Measurements from ENCODE around the gene CDKAL1.

The CDKAL1 gene

DNA sequence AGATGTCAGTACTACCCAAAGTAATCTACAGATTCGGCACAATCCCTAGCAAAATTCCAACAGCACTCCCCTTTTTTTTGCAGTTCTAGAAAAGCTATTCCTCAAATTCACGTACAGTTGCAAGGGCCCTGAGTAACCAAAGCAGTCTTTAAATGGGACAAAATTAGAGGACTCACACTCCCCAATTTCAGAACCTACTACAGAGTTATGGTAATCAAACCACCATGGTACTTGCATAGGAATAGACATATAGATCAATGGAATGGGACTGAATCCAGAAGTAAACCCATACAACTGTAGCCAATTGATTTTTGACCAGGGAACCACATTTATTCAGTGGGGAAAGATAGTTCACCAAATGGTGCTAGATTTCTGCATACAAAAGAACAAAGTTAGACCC, 350.8 kb downstream of the CDKAL1 start:
- Histone ChIP-seq H3K14ac (ENCODE audit: low read length) (no peak overlapping the region), H3K18ac (ENCODE audit: low read length) (no peak overlapping the region), H3K4ac (ENCODE audit: low read length) (no peak overlapping the region), H3K4me2 (ENCODE audit: insufficient read depth, low read length, poor library complexity, severe bottlenecking) (no peak overlapping the region), H4K8ac (ENCODE audit: low read depth, low read length) (no peak overlapping the region), H3K4me1 (ENCODE audit: control insufficient read depth in 2 of 2, insufficient read depth in 1 of 2, low read depth in 1 of 2, low read length in 2 of 2) (no peaks in the 10 kb centered on the region), H2BK12ac (ENCODE audit: low read length) (no peak overlapping the region), H3K27ac (replicated peaks; ENCODE audit: low read length) (no peak overlapping the region), H3K79me1 (ENCODE audit: low read depth, low read length) (no peaks in the 10 kb centered on the region), H4K91ac (ENCODE audit: low read depth, low read length, poor library complexity) (no peak overlapping the region), H3K9ac (ENCODE audit: low read depth, low read length, poor library complexity) (no peak overlapping the region), H2BK120ac (ENCODE audit: low read depth, low read length) (no peak overlapping the region), H2AK5ac (ENCODE audit: low read depth, low read length) (no peak overlapping the region), H3K23ac (ENCODE audit: low read depth, low read length, poor library complexity) (no peak overlapping the region), H2AFZ (ENCODE audit: low read length) (no peak overlapping the region), H2BK5ac (ENCODE audit: low read length) (no peak overlapping the region), H3K4me3 (ENCODE audit: low read length in 2 of 2) (no peak overlapping the region), H3K27me3 (ENCODE audit: control insufficient read depth in 3 of 3, insufficient read depth in 3 of 3, low read depth in 1 of 3, low read length in 3 of 3) (no peaks in the 10 kb centered on the region), H2BK15ac (ENCODE audit: low read length) (no peak overlapping the region), H3K9me3 (replicated peaks in 1 of 2; ENCODE audit: control insufficient read depth in 2 of 2, insufficient read depth in 1 of 2, low read depth in 1 of 2, low read length in 2 of 2) (peaks cover 0 to 31% of the 10 kb centered on the region in 2 donors), H3K36me3 (replicated peaks in 1 of 2; ENCODE audit: control insufficient read depth in 2 of 2, insufficient read depth in 2 of 2, low read length in 2 of 2) (no peaks in the 10 kb centered on the region)
- WGBS, 2 donors (ENCODE audit: extremely low coverage in 2 of 2, insufficient read length in 2 of 2, insufficient replicate concordance in 1 of 2) = no CpG with 5 or more reads among the region's 2 CpGs
- DNase-seq (ENCODE audit: low spot score) = no peak

DNA sequence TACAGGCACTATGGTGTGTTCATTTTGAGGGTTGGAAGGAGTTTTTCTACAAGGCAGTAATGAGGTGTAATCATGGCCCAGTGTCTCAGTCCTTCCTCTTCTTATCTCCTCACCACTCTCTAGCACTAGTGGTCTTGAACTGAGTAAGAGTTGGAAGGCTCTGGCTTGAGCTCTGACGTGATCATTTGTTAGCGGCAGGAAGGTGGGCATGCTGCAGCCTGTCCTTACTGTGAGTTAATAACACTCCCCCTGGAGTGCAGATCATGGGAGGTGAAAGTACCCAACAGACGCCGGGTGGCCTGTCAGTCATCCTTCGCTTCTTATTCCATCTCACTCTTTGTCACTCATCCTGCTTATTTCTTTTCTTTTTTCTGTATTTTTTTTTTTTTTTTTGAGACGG, 356.9 kb downstream of the CDKAL1 start:
- Histone ChIP-seq H3K27me3 (ENCODE audit: control insufficient read depth in 3 of 3, insufficient read depth in 3 of 3, low read depth in 1 of 3, low read length in 3 of 3) (no peaks in the 10 kb centered on the region), H2BK120ac (ENCODE audit: low read depth, low read length) (no peak overlapping the region)

GRCh38 chr6:20892365-20892764, 358.1 kb downstream of the CDKAL1 start:
- no peak overlapping the region for H3K4me3 ChIP-seq (ENCODE audit: low read length in 2 of 2)

More for the DNA sequence above, 356.9 kb downstream of the CDKAL1 start:
- H3K4ac ChIP-seq (ENCODE audit: low read length) = no peak overlapping the region
- no peak overlapping the region for H4K8ac ChIP-seq (ENCODE audit: low read depth, low read length)
- H3K23ac ChIP-seq (ENCODE audit: low read depth, low read length, poor library complexity) = no peak overlapping the region
- H3K36me3 ChIP-seq (replicated peaks in 1 of 2; ENCODE audit: control insufficient read depth in 2 of 2, insufficient read depth in 2 of 2, low read length in 2 of 2) = no peaks in the 10 kb centered on the region
- H2BK12ac ChIP-seq (ENCODE audit: low read length) = no peak overlapping the region
- no peak overlapping the region for H2BK5ac ChIP-seq (ENCODE audit: low read length)
- no peak overlapping the region for H3K4me3 ChIP-seq (ENCODE audit: low read length in 2 of 2)
- H3K79me1 ChIP-seq (ENCODE audit: low read depth, low read length) = no peaks in the 10 kb centered on the region
- H3K9me3 ChIP-seq (replicated peaks in 1 of 2; ENCODE audit: control insufficient read depth in 2 of 2, insufficient read depth in 1 of 2, low read depth in 1 of 2, low read length in 2 of 2) = peaks cover 0 to 2% of the 10 kb centered on the region in 2 donors
- H4K91ac ChIP-seq (ENCODE audit: low read depth, low read length, poor library complexity) = no peak overlapping the region
- H3K9ac ChIP-seq (ENCODE audit: low read depth, low read length, poor library complexity) = no peak overlapping the region
- no peak overlapping the region for H2AK5ac ChIP-seq (ENCODE audit: low read depth, low read length)
- H3K14ac ChIP-seq (ENCODE audit: low read length) = no peak overlapping the region
- WGBS, 2 donors (ENCODE audit: extremely low coverage in 2 of 2, insufficient read length in 2 of 2, insufficient replicate concordance in 1 of 2) = no CpG with 5 or more reads among the region's 6 CpGs
- H3K4me2 ChIP-seq (ENCODE audit: insufficient read depth, low read length, poor library complexity, severe bottlenecking) = no peak overlapping the region
- no peak overlapping the region for H2BK15ac ChIP-seq (ENCODE audit: low read length)
- no peaks in the 10 kb centered on the region for H3K4me1 ChIP-seq (ENCODE audit: control insufficient read depth in 2 of 2, insufficient read depth in 1 of 2, low read depth in 1 of 2, low read length in 2 of 2)
- no peak for DNase-seq (ENCODE audit: low spot score)
- no peak overlapping the region for H3K18ac ChIP-seq (ENCODE audit: low read length)
- no peak overlapping the region for H3K27ac ChIP-seq (replicated peaks; ENCODE audit: low read length)
- no peak overlapping the region for H2AFZ ChIP-seq (ENCODE audit: low read length)

GRCh38 chr6:20893412-20893811, 359.2 kb downstream of the CDKAL1 start:
- no peaks in the 10 kb centered on the region for H3K79me1 ChIP-seq (ENCODE audit: low read depth, low read length)
- no peak overlapping the region for H3K18ac ChIP-seq (ENCODE audit: low read length)
- H4K91ac ChIP-seq (ENCODE audit: low read depth, low read length, poor library complexity) = no peak overlapping the region
- H3K27me3 ChIP-seq (ENCODE audit: control insufficient read depth in 3 of 3, insufficient read depth in 3 of 3, low read depth in 1 of 3, low read length in 3 of 3) = no peaks in the 10 kb centered on the region
- no peak overlapping the region for H3K4me2 ChIP-seq (ENCODE audit: insufficient read depth, low read length, poor library complexity, severe bottlenecking)
- no peak overlapping the region for H2BK5ac ChIP-seq (ENCODE audit: low read length)
- H2BK15ac ChIP-seq (ENCODE audit: low read length) = no peak overlapping the region
- no peak overlapping the region for H2AFZ ChIP-seq (ENCODE audit: low read length)
- no peak overlapping the region for H3K23ac ChIP-seq (ENCODE audit: low read depth, low read length, poor library complexity)
- H3K9ac ChIP-seq (ENCODE audit: low read depth, low read length, poor library complexity) = no peak overlapping the region
- H3K27ac ChIP-seq (replicated peaks; ENCODE audit: low read length) = no peak overlapping the region
- DNase-seq (ENCODE audit: low spot score) = no peak
- H3K4ac ChIP-seq (ENCODE audit: low read length) = no peak overlapping the region
- H4K8ac ChIP-seq (ENCODE audit: low read depth, low read length) = no peak overlapping the region
- no peaks in the 10 kb centered on the region for H3K4me1 ChIP-seq (ENCODE audit: control insufficient read depth in 2 of 2, insufficient read depth in 1 of 2, low read depth in 1 of 2, low read length in 2 of 2)
- H3K4me3 ChIP-seq (ENCODE audit: low read length in 2 of 2) = no peak overlapping the region
- H3K14ac ChIP-seq (ENCODE audit: low read length) = no peak overlapping the region
- no peaks in the 10 kb centered on the region for H3K9me3 ChIP-seq (replicated peaks in 1 of 2; ENCODE audit: control insufficient read depth in 2 of 2, insufficient read depth in 1 of 2, low read depth in 1 of 2, low read length in 2 of 2)
- H2BK120ac ChIP-seq (ENCODE audit: low read depth, low read length) = no peak overlapping the region
- no peak overlapping the region for H2AK5ac ChIP-seq (ENCODE audit: low read depth, low read length)
- H2BK12ac ChIP-seq (ENCODE audit: low read length) = no peak overlapping the region
- no peaks in the 10 kb centered on the region for H3K36me3 ChIP-seq (replicated peaks in 1 of 2; ENCODE audit: control insufficient read depth in 2 of 2, insufficient read depth in 2 of 2, low read length in 2 of 2)

More at GRCh38 chr6:20892365-20892764, 358.1 kb downstream of the CDKAL1 start:
- no peak overlapping the region for H2AK5ac ChIP-seq (ENCODE audit: low read depth, low read length)
- no peak overlapping the region for H2BK12ac ChIP-seq (ENCODE audit: low read length)
- H2BK120ac ChIP-seq (ENCODE audit: low read depth, low read length) = no peak overlapping the region
- H3K4me2 ChIP-seq (ENCODE audit: insufficient read depth, low read length, poor library complexity, severe bottlenecking) = no peak overlapping the region
- H3K18ac ChIP-seq (ENCODE audit: low read length) = no peak overlapping the region
- no peak overlapping the region for H4K91ac ChIP-seq (ENCODE audit: low read depth, low read length, poor library complexity)
- no peak overlapping the region for H3K27ac ChIP-seq (replicated peaks; ENCODE audit: low read length)
- H3K4me1 ChIP-seq (ENCODE audit: control insufficient read depth in 2 of 2, insufficient read depth in 1 of 2, low read depth in 1 of 2, low read length in 2 of 2) = no peaks in the 10 kb centered on the region
- H2BK5ac ChIP-seq (ENCODE audit: low read length) = no peak overlapping the region
- no peak overlapping the region for H4K8ac ChIP-seq (ENCODE audit: low read depth, low read length)
- no peak for DNase-seq (ENCODE audit: low spot score)
- no peaks in the 10 kb centered on the region for H3K27me3 ChIP-seq (ENCODE audit: control insufficient read depth in 3 of 3, insufficient read depth in 3 of 3, low read depth in 1 of 3, low read length in 3 of 3)
- no peak overlapping the region for H3K14ac ChIP-seq (ENCODE audit: low read length)
- H3K79me1 ChIP-seq (ENCODE audit: low read depth, low read length) = no peaks in the 10 kb centered on the region
- H3K9me3 ChIP-seq (replicated peaks in 1 of 2; ENCODE audit: control insufficient read depth in 2 of 2, insufficient read depth in 1 of 2, low read depth in 1 of 2, low read length in 2 of 2) = no peaks in the 10 kb centered on the region
- no peak overlapping the region for H2AFZ ChIP-seq (ENCODE audit: low read length)
- no peak overlapping the region for H3K4ac ChIP-seq (ENCODE audit: low read length)
- H3K9ac ChIP-seq (ENCODE audit: low read depth, low read length, poor library complexity) = no peak overlapping the region
- H3K36me3 ChIP-seq (replicated peaks in 1 of 2; ENCODE audit: control insufficient read depth in 2 of 2, insufficient read depth in 2 of 2, low read length in 2 of 2) = no peaks in the 10 kb centered on the region
- no peak overlapping the region for H3K23ac ChIP-seq (ENCODE audit: low read depth, low read length, poor library complexity)
- WGBS, 2 donors (ENCODE audit: extremely low coverage in 2 of 2, insufficient read length in 2 of 2, insufficient replicate concordance in 1 of 2) = 100% methylated on average over 1 of the region's 2 CpGs; no CpG with 5 or more reads in 1 of the 2 donors
- no peak overlapping the region for H2BK15ac ChIP-seq (ENCODE audit: low read length)

All from neuronal stem cell (in vitro differentiated cells).